Measurements from ENCODE around the gene JAG1. TPM values are rescaled to one million over a fixed set of nuclear protein-coding genes. Genes with fewer than 3 reads are reported as not detected.

JAG1 gene
- total RNA-seq, 3 donors from 2014 or later: 87.1 to 104 (median 94.4) TPM

GRCh38 chr20:10671221-10671918 lies 2.4 kb downstream of the JAG1 start:
- H3K9me3 ChIP-seq: no peaks in the 10 kb centered on the region
- H3K36me3 ChIP-seq (ENCODE audit: low read depth): no peaks in the 10 kb centered on the region
- H3K4me3 ChIP-seq: peak overlapping the region; percentile 86
- intact Hi-C loops (cut with DNase I, micrococcal nuclease): loop anchor here in 1 of 2 donors (10.0 kb wide), 1 partner anchor 193 kb away; no protein-coding TSS in a partner anchor
- DNase-seq (peak; percentile 77 to 89 (median 82)), ATAC-seq (peak; percentile 43)
- peaks cover 19% of the 10 kb centered on the region for H3K4me1 ChIP-seq (ENCODE audit: low read depth)
- peak; percentile 23 for TF ChIP-seq CTCF (IDR thresholded peaks at IDR 0.05)

GRCh38 chr20:10670501-10671220 lies 3.1 kb downstream of the JAG1 start:
- no peak for ATAC-seq
- no peak for TF ChIP-seq CTCF (IDR thresholded peaks at IDR 0.05)
- Histone ChIP-seq H3K9me3 (no peaks in the 10 kb centered on the region), H3K4me3 (no peak overlapping the region), H3K36me3 (ENCODE audit: low read depth) (no peaks in the 10 kb centered on the region), H3K4me1 (ENCODE audit: low read depth) (peaks cover 24% of the 10 kb centered on the region)
- intact Hi-C loops (cut with DNase I, micrococcal nuclease): loop anchor here in 1 of 2 donors (10.0 kb wide), 1 partner anchor 194 kb away; no protein-coding TSS in a partner anchor
- DNase-seq: no peak

- ATAC-seq (no peak), DNase-seq (no peak)
- H3K9me3 ChIP-seq: no peaks in the 10 kb centered on the region
- no peak for TF ChIP-seq CTCF (IDR thresholded peaks at IDR 0.05)
- H3K36me3 ChIP-seq (ENCODE audit: low read depth): no peaks in the 10 kb centered on the region
- intact Hi-C loops (cut with DNase I, micrococcal nuclease): loop anchor here in 1 of 2 donors (10.0 kb wide), 1 partner anchor 195 kb away; no protein-coding TSS in a partner anchor
- H3K4me1 ChIP-seq (ENCODE audit: low read depth): peaks cover 27% of the 10 kb centered on the region
- H3K4me3 ChIP-seq: no peak overlapping the region
These were observed 3.9 kb downstream of the JAG1 start for GRCh38 chr20:10669843-10670446.

GRCh38 chr20:10668677-10669368 lies 5.0 kb downstream of the JAG1 start:
- Histone ChIP-seq H3K9me3 (no peaks in the 10 kb centered on the region), H3K4me1 (ENCODE audit: low read depth) (peaks cover 27% of the 10 kb centered on the region), H3K36me3 (ENCODE audit: low read depth) (no peaks in the 10 kb centered on the region), H3K4me3 (no peak overlapping the region)
- no peak for TF ChIP-seq CTCF (IDR thresholded peaks at IDR 0.05)
- intact Hi-C loops (cut with DNase I, micrococcal nuclease): no loop called here
- no peak for DNase-seq
- no peak for ATAC-seq

GRCh38 chr20:10667560-10668167 lies 6.1 kb downstream of the JAG1 start:
- no peak overlapping the region for H3K4me3 ChIP-seq

More at GRCh38 chr20:10667560-10668167, 6.1 kb downstream of the JAG1 start:
- no peak for TF ChIP-seq CTCF (IDR thresholded peaks at IDR 0.05)
- Histone ChIP-seq H3K36me3 (ENCODE audit: low read depth) (no peaks in the 10 kb centered on the region), H3K9me3 (no peaks in the 10 kb centered on the region), H3K4me1 (ENCODE audit: low read depth) (peaks cover 27% of the 10 kb centered on the region)
- ATAC-seq (no peak), DNase-seq (no peak)
- intact Hi-C loops (cut with DNase I, micrococcal nuclease): no loop called here
